Measurements from ENCODE around the gene POU2F3. TPM values are rescaled to one million over a fixed set of nuclear protein-coding genes. Genes with fewer than 3 reads are reported as not detected.

POU2F3 gene
- total and polyA plus RNA-seq, 4 donors, result 2.6 to 3.9 (median 3.1) TPM

DNA sequence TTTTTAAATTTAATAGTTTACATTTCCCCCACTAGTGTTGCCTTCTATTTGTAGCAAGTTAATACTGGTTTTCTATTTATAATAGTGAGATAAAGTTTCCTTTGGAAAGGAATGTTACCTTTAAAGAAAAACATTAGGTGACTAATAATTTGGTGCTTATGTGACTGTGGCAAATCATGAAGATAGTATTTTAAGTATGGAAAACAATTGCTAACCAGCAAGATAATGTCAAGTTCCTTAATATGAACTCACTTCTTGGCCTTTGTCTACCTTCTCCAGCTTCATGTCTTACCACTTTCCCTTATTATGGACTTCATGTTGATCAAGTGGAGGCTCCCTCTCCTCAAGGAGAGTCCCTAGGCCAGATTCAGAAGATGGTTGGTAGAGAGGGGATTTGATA is 123.5 kb downstream of the POU2F3 start:
- no peak for TF ChIP-seq CTCF (IDR thresholded peaks at IDR 0.05; ENCODE audit: control extremely low read depth, extremely low read depth)
- H3K4me1 ChIP-seq (ENCODE audit: control insufficient read depth in 5 of 5, insufficient read depth in 5 of 5, low read length in 5 of 5), result peaks cover 0 to 21% (median 0%) of the 10 kb centered on the region in 5 donors
- peaks cover 0 to 2% (median 0%) of the 10 kb centered on the region in 4 donors for H3K36me3 ChIP-seq (ENCODE audit: control insufficient read depth in 4 of 4, insufficient read depth in 4 of 4, low read length in 4 of 4)
- peaks cover 0 to 2% (median 0%) of the 10 kb centered on the region in 3 donors for H3K27me3 ChIP-seq (ENCODE audit: control insufficient read depth in 3 of 3, insufficient read depth in 3 of 3, low read length in 2 of 3)
- H3K4me3 ChIP-seq, result no peak overlapping the region
- no peak for DNase-seq
- H3K9ac ChIP-seq (ENCODE audit: insufficient read depth in 1 of 2, low read length in 2 of 2), result no peak overlapping the region
- peak overlapping the region in 1 of 2 donors; percentile 72 for H3K27ac ChIP-seq (ENCODE audit: low read depth in 1 of 2, low read length in 1 of 2)
- H3K9me3 ChIP-seq (ENCODE audit: control insufficient read depth in 4 of 4, insufficient read depth in 3 of 4, low read length in 3 of 4), result no peaks in the 10 kb centered on the region
- ATAC-seq (ENCODE audit: insufficient read depth, low FRiP score), result no peak

DNA sequence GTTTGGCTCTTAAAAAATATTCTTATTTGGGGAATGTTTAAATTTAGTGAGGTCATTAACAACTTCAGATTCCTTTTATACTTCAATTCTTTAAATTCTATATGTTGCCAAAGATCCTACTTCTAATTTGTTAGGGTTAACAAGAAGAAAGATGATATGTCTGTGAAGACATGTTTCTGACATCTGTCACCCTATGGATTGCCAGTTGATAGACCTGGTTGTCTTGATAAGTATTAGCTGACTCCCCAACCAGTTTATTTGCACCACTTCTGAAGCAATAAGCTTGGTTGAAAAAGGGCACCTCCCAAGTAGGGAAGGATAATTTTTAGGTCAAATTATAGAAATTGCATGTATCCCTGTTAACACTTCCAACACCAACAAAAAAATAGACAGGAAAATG is 125.6 kb downstream of the POU2F3 start:
- no peak overlapping the region for H3K4me3 ChIP-seq
- peaks cover 0 to 2% (median 0%) of the 10 kb centered on the region in 4 donors for H3K36me3 ChIP-seq (ENCODE audit: control insufficient read depth in 4 of 4, insufficient read depth in 4 of 4, low read length in 4 of 4)
- H3K9ac ChIP-seq (ENCODE audit: insufficient read depth in 1 of 2, low read length in 2 of 2), result no peak overlapping the region
- DNase-seq, result no peak
- ATAC-seq (ENCODE audit: insufficient read depth, low FRiP score), result no peak
- no peak overlapping the region for H3K27ac ChIP-seq (ENCODE audit: low read depth in 1 of 2, low read length in 1 of 2)
- TF ChIP-seq CTCF (IDR thresholded peaks at IDR 0.05; ENCODE audit: control extremely low read depth, extremely low read depth), result no peak
- H3K9me3 ChIP-seq (ENCODE audit: control insufficient read depth in 4 of 4, insufficient read depth in 3 of 4, low read length in 3 of 4), result no peaks in the 10 kb centered on the region
- H3K4me1 ChIP-seq (ENCODE audit: control insufficient read depth in 5 of 5, insufficient read depth in 5 of 5, low read length in 5 of 5), result peaks cover 0 to 21% (median 0%) of the 10 kb centered on the region in 5 donors
- no peaks in the 10 kb centered on the region for H3K27me3 ChIP-seq (ENCODE audit: control insufficient read depth in 3 of 3, insufficient read depth in 3 of 3, low read length in 2 of 3)

Small RNA genes within 50 kb of the gene (small RNA-seq; reads per million reads assigned to genes)
- 4,906 reads per million, percentile 100 among the genes with 10 or more reads in this experiment for gene RF00100 (ENCODE audit: low replicate concordance)

Other genes with a start within 250 kb of the POU2F3 start
- gene TRIM29, start 102.0 kb upstream of the POU2F3 start, total RNA-seq, result 10 to 100 TPM in 1 of 2 donors, 1 to 10 TPM in 1; 4.4 to 26.6 TPM
- gene TRIM29, start 102.0 kb upstream of the POU2F3 start, polyA plus RNA-seq, result 10 to 100 TPM; 13.0 to 20.7 TPM
- gene OAF, start 29.1 kb upstream of the POU2F3 start, total RNA-seq, result 10 to 100 TPM in 1 of 2 donors, 1 to 10 TPM in 1; 7.7 to 27.4 TPM
- gene OAF, start 29.1 kb upstream of the POU2F3 start, polyA plus RNA-seq, result 10 to 100 TPM in 1 of 2 donors, 1 to 10 TPM in 1; 8.2 to 15.8 TPM
- gene TLCD5, start 85.2 kb downstream of the POU2F3 start, total RNA-seq, result 10 to 100 TPM in 1 of 2 donors, 1 to 10 TPM in 1; 3.7 to 10.8 TPM
- gene TLCD5, start 85.2 kb downstream of the POU2F3 start, polyA plus RNA-seq, result 1 to 10 TPM; 2.0 to 2.4 TPM
- gene ARHGEF12, start 96.3 kb downstream of the POU2F3 start, total RNA-seq, result 100 to 1,000 TPM in 1 of 2 donors, 10 to 100 TPM in 1; 86.1 to 243 TPM
- gene ARHGEF12, start 96.3 kb downstream of the POU2F3 start, polyA plus RNA-seq, result 10 to 100 TPM; 19.0 to 25.0 TPM

Data from lung (tissue), 13 donors.